Activated T-cell treated with anti-CD3 and anti-CD28 coated beads, Interleukin-2, amount 50 U/mL, for 48 hours (primary cell): ENCODE data around the gene IL2RA.
"Not testable (repeated sequence)": the region's sequence is repeated elsewhere in the genome, so short reads cannot be mapped to it uniquely, and the experiment has no call there.

Experiments used
- DNase-seq, 2 experiments: peaks; one replicate each; pipeline ENCODE4 v3.0.0-alpha.2; 2020

IL2RA gene

DNA sequence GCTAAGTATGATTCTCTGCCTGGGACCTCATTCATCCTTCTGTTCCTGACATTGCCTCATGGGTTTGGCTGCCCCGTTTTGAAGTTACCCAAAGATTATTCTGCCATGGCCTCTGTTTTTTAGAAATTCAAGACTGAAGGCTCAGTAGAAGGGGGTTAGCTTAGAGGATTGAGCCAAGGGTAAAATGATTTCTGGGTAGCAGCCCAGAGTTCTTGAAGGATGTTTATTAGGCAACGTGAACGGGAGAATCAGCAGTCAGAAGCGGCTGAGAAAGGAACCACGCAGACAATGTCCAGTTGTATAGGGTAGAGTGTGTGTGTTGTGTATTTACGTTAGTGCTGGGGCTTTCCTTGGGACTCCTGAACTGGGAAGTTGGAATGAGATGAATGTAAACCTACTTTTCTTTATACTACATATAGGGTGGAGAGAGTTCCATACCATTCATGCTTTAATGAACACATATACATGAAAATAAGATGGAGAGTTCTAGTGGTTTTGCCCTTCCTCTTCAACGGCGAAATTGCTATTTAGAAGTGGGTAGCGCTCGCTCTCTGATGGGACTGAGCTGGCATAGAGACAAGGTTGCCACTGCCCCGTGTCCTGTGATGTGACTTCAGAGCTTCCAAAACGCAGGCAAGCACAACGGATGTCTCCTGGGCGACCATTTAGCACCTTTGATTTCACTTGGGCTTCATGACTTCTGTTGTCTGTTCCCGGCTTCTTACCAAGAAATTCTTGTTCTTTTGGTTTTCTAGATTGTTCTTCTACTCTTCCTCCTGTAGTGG lies 49.9 kb downstream of the IL2RA start:
- DNase-seq, result peak; percentile 16 to 18

- DNase-seq, result peak in 1 of 2 experiments; percentile 28
These were observed 50.6 kb downstream of the IL2RA start for GRCh38 chr10:6011558-6011957.

DNA sequence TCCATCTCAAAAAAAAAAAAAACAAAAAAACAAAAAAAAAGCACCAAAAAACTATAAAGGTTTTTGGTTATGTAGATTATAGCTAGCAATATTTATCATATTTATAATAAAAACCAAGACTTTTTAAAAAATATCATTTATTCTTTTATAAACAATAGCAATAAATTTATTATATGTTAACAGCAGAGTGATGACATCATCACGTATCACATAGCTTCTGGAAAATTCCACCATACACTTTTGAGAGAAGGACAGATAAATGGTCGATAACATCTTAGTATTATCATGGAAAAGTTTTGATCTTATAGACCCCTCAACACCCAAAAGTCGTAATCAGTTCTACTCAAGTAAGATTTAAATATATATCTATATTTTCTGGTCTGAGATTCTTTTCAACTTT lies 51.6 kb downstream of the IL2RA start:
- DNase-seq, result no peak

DNA sequence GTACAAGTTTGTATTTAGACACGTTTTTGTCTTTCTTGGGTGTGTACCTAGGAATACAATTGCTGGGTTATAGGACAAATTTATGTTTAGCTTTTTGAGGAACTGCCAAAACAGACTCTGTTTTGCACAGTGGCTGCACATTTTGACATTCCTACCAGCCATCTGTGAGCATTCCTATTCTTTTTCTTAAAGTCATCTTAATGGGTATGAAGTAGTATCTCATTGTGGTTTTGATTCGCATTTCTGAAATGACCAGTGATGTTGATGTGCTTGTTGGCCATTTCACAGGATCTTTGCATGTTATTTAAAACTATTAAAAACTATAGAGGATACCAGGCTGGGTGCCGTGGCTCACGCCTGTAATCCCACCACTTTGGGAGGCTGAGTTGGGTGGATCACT lies 52.2 kb downstream of the IL2RA start:
- peak in 1 of 2 experiments; percentile 9 for DNase-seq

- DNase-seq, result no peak
These were observed 53.0 kb downstream of the IL2RA start for GRCh38 chr10:6009150-6009549.

DNA sequence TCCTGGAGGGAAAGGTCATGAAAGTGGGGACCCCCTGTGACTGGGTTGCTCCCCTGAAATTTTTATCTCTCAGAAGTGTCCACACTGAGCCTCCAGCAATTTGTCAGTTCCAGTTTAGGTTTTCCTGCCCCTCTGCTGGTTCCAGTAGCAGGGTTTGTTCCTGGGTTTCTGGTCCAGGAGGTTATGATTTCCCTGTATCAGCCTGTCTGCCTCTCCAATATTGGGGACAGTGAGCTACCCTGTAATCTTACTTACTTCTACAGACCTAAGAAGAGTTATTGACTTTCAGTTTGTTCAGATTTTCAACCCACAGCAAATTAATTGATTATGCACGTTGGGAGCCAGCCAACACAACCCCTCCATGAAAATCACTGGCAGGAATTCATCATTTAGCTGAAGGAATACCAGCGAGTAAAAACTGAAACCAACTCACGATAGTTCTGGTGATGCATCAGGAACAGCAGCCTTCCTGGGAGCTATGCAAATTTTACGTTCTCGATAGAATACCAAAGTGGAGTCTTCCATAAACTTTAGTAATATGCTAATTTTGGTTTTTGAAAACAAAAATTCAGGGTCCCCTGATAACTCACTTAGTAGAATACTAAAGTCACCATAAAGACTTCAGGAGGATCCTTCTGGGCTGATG lies 53.5 kb downstream of the IL2RA start:
- DNase-seq, result no peak

GRCh38 chr10:6006991-6007390 lies 55.2 kb downstream of the IL2RA start:
- DNase-seq, result no peak

DNA sequence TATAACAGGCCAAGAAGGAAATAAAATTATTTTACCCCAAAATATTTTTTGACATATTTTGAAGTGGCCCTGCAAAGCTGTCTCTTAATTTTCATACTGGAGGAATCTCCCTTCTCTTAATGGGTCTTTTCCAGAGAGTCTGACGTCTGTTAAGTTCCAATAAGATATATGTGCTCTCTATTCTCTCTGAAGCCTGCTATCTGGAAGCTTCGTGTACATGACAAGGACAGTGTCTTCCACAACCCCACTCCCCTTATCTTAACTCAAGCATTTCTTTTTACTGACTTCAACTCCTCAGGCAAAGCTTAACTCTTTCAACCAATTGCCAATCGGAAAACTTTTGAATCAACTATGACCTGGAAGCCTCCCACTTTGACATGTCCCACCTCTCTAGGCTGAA lies 55.6 kb downstream of the IL2RA start:
- no peak for DNase-seq

GRCh38 chr10:6005856-6006395 lies 56.2 kb downstream of the IL2RA start:
- DNase-seq, result peak in 1 of 2 experiments; percentile 9

GRCh38 chr10:6005161-6005804 lies 56.9 kb downstream of the IL2RA start:
- DNase-seq, result not testable (repeated sequence)

DNA sequence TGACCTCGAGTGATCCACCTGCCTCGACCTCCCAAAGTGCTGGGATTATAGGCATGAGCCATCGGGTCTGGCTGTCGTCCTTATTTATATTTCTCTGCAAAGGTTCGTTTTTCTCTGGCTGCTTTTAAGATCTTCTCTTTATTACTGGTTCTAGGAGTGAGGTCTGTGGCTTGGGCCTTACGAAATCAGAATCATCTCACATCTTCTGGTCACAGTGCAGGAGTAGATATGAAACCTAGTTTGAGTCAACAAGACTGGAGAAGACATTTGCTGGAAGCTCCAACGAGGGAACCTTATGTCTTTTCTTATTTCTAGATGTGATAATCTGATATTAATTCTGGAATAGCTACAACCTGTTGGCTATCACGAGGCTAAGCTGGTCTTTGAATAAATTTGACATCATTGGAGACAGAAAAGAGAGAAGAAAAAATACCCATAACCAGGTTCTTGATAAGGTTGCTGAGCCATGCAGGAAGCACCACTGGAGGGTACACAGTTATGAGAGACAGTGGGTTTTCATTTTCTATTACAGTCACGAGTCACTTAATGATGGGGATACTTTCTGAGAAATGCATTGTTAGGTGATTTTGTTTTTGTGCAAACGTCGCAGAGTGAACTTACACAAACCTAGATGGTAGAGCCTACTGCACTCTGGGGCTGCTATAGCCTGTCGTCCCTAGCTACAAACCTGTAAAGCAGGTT lies 59.2 kb downstream of the IL2RA start:
- peak in 1 of 2 experiments; percentile 24 for DNase-seq

DNA sequence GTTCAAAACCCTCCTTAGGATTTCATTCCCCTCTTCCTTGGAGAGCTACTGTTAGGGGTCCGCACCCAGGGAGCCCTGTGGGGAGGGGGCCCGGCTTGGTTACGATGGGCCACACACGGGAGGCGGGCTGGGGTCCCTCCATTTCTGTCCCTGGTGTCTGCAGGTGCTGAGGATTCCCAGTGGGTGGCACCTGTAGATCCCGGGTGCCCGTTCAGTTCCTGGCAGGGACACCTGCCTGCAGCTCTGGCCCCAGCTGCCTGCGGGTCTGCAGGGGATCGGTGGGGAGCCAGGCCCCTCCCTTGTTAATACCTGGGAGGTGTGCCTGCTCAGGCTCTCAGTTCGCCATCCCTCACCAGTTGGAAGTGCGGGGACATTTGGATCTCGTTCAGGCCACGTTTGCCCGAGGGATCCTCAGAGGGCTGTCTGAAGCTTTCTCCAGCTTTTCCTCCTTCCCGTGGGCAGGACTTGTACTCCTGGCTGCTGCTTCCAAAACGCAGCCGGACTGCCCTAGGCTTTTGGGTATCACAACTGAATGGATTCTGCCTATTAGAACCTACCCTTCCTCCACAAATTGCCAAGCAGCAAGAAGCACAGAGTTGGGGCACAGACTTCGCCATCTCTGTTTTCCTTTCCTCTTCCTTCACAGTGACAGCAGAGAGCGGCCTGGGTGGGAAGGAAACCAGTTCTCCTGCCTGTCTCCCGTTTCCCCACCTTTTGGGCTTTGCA lies 62.6 kb downstream of the IL2RA start:
- no peak for DNase-seq

- DNase-seq, result no peak
These were observed 65.5 kb downstream of the IL2RA start for GRCh38 chr10:5996696-5997095.

DNA sequence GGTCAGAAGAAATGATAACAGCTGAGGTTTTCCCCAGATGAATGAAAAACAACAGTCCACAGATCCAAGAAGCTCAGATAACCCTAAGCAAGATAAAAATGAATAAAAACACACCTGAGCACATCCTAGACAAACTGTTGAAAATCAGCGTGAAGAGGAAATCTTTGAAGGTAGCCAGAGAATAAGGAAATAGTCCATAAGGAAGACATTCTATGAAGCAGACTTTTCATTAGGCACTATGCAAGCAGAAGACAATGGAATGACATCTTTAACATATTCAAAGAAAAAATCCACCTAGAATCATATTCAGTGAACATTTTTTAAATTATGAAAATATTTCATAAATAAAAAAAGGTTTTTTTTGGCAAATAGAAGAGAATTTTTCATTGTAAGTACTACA lies 69.8 kb downstream of the IL2RA start:
- DNase-seq, result no peak

DNA sequence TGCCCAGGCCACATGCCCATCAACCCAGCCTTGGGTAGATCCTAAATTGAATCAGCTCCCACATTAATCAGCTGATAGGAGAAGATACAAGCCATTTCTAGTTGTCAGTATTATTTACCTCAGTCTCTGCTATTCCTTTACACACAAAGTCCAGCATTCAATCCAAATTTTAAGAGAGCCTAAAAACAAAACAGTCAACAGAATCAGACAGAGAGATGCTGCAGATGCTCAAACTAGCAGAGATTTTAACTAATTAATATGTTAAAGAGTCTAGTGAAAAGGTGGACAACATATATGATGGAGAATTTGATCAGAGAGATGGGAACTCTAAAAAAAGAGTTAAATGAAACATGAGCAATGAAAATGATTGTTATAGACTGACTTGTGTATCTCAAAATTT lies 70.5 kb downstream of the IL2RA start:
- DNase-seq, result no peak

DNA sequence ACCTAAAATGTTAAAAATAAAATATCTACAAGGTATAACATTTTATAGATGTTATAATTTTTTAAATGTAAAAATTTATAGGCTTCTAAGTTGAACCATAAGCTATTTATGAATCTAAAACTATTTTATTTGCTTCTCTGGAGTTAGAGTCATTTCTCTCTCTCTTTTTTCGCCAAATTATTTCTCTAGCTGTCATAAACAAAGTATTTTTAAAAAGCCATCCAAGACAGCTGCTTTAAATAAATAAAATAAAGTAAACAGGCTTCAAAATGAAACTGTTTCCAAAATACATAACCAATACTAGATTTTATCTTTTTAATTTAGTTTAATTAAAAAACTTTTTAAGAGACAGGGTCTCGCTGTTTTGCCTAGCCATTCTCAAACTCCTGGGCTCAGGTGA lies 72.4 kb downstream of the IL2RA start:
- DNase-seq, result no peak

DNA sequence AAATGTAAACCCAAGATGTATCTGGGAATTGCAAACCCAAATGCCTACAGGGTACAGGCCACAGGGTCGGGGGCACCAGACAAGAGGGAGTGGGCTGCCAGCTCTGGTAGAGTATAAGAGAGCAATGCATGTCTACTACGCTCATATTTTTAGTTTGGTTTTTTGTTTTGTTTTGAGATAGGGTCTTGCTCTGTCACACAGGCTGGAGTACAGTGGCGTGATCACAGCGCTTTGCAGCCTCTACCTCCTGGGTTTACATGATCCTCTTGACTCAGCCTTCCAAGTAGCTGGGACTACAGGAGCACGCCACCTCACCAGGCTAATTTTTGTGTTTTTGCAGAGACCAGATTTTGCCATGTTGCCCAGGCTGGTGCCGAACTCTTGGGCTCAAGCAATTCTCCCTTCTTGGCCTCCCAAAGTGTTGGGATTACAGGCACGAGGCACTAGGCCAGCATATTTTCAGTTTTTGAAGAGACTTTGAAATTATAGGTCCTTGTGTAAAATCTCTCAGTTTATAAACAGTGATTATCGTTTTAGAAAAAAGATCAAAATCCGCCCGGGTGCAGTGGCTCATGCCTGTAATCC lies 73.7 kb downstream of the IL2RA start:
- DNase-seq, result no peak

DNA sequence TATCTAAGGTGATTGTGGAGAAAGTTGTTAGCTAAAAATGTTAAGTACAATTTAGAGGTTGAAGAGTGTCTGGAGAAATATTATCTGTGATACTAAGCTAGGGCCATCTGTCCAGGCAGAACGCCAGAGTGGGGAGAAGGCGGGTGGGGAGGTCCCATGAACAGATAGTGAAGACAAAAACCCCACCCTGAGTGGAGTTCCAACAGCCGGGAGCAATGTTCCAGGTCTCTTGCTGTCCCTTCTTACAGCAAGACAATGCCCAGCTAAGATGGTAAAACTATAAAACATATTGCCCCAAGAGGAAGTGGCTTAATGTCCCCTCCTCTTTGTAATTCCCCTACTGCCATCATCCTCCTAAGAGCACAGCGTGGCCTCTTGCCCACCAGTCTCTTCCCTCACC lies 74.4 kb downstream of the IL2RA start:
- no peak for DNase-seq

- peak in 1 of 2 experiments; percentile 4 for DNase-seq
These were observed 77.1 kb downstream of the IL2RA start for GRCh38 chr10:5985029-5985428.

DNA sequence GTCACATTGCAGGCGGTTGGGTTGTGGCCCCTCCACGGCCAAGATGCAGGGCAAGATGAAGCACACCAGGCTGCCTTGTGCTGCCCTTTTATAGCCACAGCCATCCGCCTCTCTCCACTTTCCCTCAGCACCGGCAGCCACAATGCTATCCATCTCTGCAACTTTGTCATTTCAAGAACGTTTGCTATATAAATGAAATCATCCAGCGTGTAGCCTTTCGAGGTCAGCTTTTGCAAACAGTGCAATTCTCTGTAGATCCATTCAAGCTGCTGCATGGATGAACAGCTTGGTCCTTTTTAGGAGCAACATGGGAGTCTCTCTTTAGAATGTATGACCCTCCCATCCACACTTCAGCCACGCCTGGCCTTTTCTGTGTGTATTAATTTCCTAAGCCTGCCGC lies 78.4 kb downstream of the IL2RA start:
- peak in 1 of 2 experiments; percentile 5 for DNase-seq

GRCh38 chr10:5981529-5981928 lies 80.6 kb downstream of the IL2RA start:
- DNase-seq, result peak in 1 of 2 experiments; percentile 5

- no peak for DNase-seq
These were observed 84.0 kb downstream of the IL2RA start for GRCh38 chr10:5978230-5978489.
